ENCODE measurements around the gene CHID1. TPM values are rescaled to one million over a fixed set of nuclear protein-coding genes. Genes with fewer than 3 reads are reported as not detected.

Gene CHID1
- total and polyA plus RNA-seq, 2 donors (not counting 1 experiment from before 2014, with no cell fraction given) = 54.3 to 68.4 TPM

DNA sequence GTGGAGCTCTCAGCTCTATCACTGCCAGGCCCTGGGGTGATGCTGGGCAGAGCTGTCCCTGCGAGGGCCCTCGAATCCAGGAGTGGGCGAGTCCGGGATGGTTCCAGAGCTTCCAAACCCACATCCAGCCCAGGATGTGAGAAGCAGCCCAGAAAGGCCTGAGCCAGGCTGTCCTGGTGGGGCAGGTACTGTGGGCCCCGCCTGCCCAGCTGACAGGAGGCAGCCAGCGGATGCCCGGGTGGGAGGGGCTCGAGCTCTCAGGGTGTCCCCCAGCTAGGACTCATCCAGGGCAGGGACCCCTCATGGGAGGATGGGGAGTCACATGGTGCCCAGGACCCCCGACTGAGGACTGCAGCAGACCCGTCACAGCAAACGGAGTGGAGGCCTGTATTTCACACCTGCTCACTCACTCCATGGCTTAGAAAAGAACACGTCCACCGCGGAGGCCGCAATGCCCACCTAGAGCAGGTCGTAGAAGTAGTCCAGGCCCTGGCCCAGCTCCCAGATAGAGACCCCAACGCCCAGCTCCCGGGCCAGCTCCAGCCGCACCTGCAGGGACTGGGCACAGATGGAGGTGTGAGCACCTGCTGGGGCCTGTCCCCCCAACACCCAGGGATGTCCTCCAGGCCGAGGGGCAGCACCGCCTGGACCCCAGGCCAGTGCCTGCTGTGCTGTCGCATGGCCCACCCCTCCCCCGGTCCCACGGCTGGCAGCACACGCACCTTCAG lies 41.0 kb downstream of the CHID1 start:
- DNase-seq (ENCODE audit: low read depth in 2 of 2) = no peak
- Histone ChIP-seq H3K79me2 (ENCODE audit: control insufficient read depth, insufficient read depth, low read length) (no peaks in the 10 kb centered on the region), H3K36me3 (ENCODE audit: control insufficient read depth, insufficient read depth, low read length) (peaks cover 13% of the 10 kb centered on the region), H3K9ac (ENCODE audit: insufficient read depth, low read length) (no peak overlapping the region), H3K4me2 (ENCODE audit: extremely low read depth, insufficient read depth, low read length) (no peak overlapping the region), H3K9me3 (ENCODE audit: control insufficient read depth, insufficient read depth, low read depth, low read length) (no peaks in the 10 kb centered on the region), H2AFZ (ENCODE audit: low read length) (no peak overlapping the region), H3K27ac (ENCODE audit: insufficient read depth, low read length) (no peak overlapping the region), H3K4me1 (ENCODE audit: control insufficient read depth, extremely low read depth, insufficient read depth, low read length) (peaks cover 11% of the 10 kb centered on the region), H3K4me3 (replicated peaks in 1 of 4; ENCODE audit: control extremely low read depth in 1 of 4, insufficient read depth in 1 of 4, low read depth in 3 of 4, low read length in 4 of 4) (no peak overlapping the region), H4K20me1 (ENCODE audit: control insufficient read depth, extremely low read depth, insufficient read depth, low read length) (no peaks in the 10 kb centered on the region), H3K27me3 (ENCODE audit: control insufficient read depth, insufficient read depth, low read length) (no peaks in the 10 kb centered on the region)
- no peak for TF ChIP-seq CTCF (conservative IDR thresholded peaks at IDR 0.05 in 1 of 2, IDR thresholded peaks at IDR 0.05 in 1 of 2; ENCODE audit: low read depth in 1 of 2, low read length in 2 of 2)
- TF ChIP-seq EZH2 (IDR thresholded peaks at IDR 0.05; ENCODE audit: low read length, missing control alignments) = no peak

DNA sequence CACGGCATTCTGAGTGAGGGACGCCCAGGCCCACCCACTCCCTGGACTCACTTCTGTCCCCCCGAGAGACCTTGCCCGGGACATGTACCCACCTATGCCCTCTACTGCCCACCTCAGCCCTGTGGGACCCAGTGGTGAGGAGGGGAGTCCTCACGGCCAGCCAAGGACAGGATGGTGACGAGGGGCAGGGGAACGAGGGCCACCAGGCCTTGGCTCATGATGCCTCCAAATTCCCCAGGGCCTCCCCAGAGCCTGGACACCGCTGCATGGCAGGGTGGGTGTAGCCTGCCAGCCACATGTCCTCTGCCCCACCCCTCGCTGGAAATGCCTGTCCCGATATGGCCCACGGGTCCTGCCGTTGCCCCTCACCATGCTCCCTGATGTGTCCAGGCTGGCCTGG lies 41.8 kb downstream of the CHID1 start:
- Histone ChIP-seq H2AFZ (ENCODE audit: low read length) (no peak overlapping the region), H3K79me2 (ENCODE audit: control insufficient read depth, insufficient read depth, low read length) (no peaks in the 10 kb centered on the region), H3K27me3 (ENCODE audit: control insufficient read depth, insufficient read depth, low read length) (no peaks in the 10 kb centered on the region), H4K20me1 (ENCODE audit: control insufficient read depth, extremely low read depth, insufficient read depth, low read length) (no peaks in the 10 kb centered on the region), H3K36me3 (ENCODE audit: control insufficient read depth, insufficient read depth, low read length) (peaks cover 13% of the 10 kb centered on the region), H3K9ac (ENCODE audit: insufficient read depth, low read length) (no peak overlapping the region), H3K4me2 (ENCODE audit: extremely low read depth, insufficient read depth, low read length) (no peak overlapping the region), H3K9me3 (ENCODE audit: control insufficient read depth, insufficient read depth, low read depth, low read length) (no peaks in the 10 kb centered on the region), H3K4me1 (ENCODE audit: control insufficient read depth, extremely low read depth, insufficient read depth, low read length) (peaks cover 11% of the 10 kb centered on the region), H3K27ac (ENCODE audit: insufficient read depth, low read length) (no peak overlapping the region), H3K4me3 (replicated peaks in 1 of 4; ENCODE audit: control extremely low read depth in 1 of 4, insufficient read depth in 1 of 4, low read depth in 3 of 4, low read length in 4 of 4) (no peak overlapping the region)
- TF ChIP-seq CTCF (conservative IDR thresholded peaks at IDR 0.05 in 1 of 2, IDR thresholded peaks at IDR 0.05 in 1 of 2; ENCODE audit: low read depth in 1 of 2, low read length in 2 of 2) (no peak), EZH2 (IDR thresholded peaks at IDR 0.05; ENCODE audit: low read length, missing control alignments) (no peak)
- no peak for DNase-seq (ENCODE audit: low read depth in 2 of 2)

DNA sequence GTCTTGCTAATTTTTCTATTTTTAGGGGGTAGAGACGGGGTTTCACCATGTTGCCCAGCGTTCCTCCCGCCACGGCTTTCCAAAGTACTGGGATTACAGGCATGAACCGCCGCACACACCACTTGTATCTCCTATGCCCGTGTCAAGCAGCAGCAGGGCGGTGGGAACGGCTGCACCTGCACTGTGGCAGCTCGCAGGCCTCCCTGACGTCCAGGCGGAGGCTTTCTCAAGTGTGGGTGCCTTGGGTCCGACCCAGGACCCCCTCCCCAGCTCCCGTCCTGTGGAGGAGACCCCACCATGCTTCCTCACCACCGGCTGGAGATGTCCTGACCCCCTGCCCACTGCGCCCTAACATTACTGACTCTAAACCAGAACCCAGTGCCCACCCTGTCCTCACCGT lies 42.2 kb downstream of the CHID1 start:
- Histone ChIP-seq H4K20me1 (ENCODE audit: control insufficient read depth, extremely low read depth, insufficient read depth, low read length) (no peaks in the 10 kb centered on the region), H3K79me2 (ENCODE audit: control insufficient read depth, insufficient read depth, low read length) (no peaks in the 10 kb centered on the region), H2AFZ (ENCODE audit: low read length) (no peak overlapping the region), H3K27me3 (ENCODE audit: control insufficient read depth, insufficient read depth, low read length) (no peaks in the 10 kb centered on the region), H3K36me3 (ENCODE audit: control insufficient read depth, insufficient read depth, low read length) (peaks cover 14% of the 10 kb centered on the region), H3K9me3 (ENCODE audit: control insufficient read depth, insufficient read depth, low read depth, low read length) (no peaks in the 10 kb centered on the region), H3K27ac (ENCODE audit: insufficient read depth, low read length) (no peak overlapping the region), H3K4me1 (ENCODE audit: control insufficient read depth, extremely low read depth, insufficient read depth, low read length) (peaks cover 11% of the 10 kb centered on the region), H3K4me3 (replicated peaks in 1 of 4; ENCODE audit: control extremely low read depth in 1 of 4, insufficient read depth in 1 of 4, low read depth in 3 of 4, low read length in 4 of 4) (no peak overlapping the region), H3K9ac (ENCODE audit: insufficient read depth, low read length) (no peak overlapping the region), H3K4me2 (ENCODE audit: extremely low read depth, insufficient read depth, low read length) (no peak overlapping the region)
- TF ChIP-seq EZH2 (IDR thresholded peaks at IDR 0.05; ENCODE audit: low read length, missing control alignments) (no peak), CTCF (conservative IDR thresholded peaks at IDR 0.05 in 1 of 2, IDR thresholded peaks at IDR 0.05 in 1 of 2; ENCODE audit: low read depth in 1 of 2, low read length in 2 of 2) (no peak)
- DNase-seq (ENCODE audit: low read depth in 2 of 2) = no peak
